Measurements from ENCODE around the gene GOLGA7B.

DNA sequence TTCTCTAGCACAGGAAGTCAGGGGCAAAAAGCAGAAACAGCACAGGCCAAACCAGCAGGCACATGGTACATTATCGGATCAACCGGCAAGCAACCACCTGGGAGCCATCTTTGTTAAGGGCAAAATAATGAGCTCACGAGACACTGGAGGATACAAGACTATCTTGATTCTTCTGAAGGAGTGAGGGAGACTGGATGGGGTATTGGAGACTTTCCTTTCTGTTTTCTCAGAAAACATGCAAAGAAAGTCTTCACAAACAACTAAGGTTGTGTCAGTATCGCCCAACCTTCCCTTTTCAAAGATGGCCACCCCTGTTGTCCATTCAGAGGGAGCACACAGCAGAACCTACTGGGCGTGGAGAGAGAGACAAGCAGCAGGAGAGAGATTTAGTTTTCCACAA, 29.6 kb downstream of the GOLGA7B start:
- TF ChIP-seq, protein P1, sequence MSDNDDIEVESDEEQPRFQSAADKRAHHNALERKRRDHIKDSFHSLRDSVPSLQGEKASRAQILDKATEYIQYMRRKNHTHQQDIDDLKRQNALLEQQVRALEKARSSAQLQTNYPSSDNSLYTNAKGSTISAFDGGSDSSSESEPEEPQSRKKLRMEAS (IDR thresholded peaks at IDR 0.05), result no peak
- TF ChIP-seq RAD21 (IDR thresholded peaks at IDR 0.05; ENCODE audit: low read depth), result no peak
- no peak for TF ChIP-seq EP300 (IDR thresholded peaks at IDR 0.05; ENCODE audit: borderline replicate concordance)
- peak; percentile 90 for TF ChIP-seq YY1 (IDR thresholded peaks at IDR 0.05; ENCODE audit: low read depth)
- TF ChIP-seq TEAD4 (IDR thresholded peaks at IDR 0.05), result no peak
- TF ChIP-seq, protein P2, sequence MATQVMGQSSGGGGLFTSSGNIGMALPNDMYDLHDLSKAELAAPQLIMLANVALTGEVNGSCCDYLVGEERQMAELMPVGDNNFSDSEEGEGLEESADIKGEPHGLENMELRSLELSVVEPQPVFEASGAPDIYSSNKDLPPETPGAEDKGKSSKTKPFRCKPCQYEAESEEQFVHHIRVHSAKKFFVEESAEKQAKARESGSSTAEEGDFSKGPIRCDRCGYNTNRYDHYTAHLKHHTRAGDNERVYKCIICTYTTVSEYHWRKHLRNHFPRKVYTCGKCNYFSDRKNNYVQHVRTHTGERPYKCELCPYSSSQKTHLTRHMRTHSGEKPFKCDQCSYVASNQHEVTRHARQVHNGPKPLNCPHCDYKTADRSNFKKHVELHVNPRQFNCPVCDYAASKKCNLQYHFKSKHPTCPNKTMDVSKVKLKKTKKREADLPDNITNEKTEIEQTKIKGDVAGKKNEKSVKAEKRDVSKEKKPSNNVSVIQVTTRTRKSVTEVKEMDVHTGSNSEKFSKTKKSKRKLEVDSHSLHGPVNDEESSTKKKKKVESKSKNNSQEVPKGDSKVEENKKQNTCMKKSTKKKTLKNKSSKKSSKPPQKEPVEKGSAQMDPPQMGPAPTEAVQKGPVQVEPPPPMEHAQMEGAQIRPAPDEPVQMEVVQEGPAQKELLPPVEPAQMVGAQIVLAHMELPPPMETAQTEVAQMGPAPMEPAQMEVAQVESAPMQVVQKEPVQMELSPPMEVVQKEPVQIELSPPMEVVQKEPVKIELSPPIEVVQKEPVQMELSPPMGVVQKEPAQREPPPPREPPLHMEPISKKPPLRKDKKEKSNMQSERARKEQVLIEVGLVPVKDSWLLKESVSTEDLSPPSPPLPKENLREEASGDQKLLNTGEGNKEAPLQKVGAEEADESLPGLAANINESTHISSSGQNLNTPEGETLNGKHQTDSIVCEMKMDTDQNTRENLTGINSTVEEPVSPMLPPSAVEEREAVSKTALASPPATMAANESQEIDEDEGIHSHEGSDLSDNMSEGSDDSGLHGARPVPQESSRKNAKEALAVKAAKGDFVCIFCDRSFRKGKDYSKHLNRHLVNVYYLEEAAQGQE (IDR thresholded peaks at IDR 0.05; ENCODE audit: low read depth), result no peak
- no peak for TF ChIP-seq ZBTB7A (IDR thresholded peaks at IDR 0.05; ENCODE audit: low read depth)
- no peak for TF ChIP-seq CEBPB (IDR thresholded peaks at IDR 0.05)
- TF ChIP-seq, protein P3, sequence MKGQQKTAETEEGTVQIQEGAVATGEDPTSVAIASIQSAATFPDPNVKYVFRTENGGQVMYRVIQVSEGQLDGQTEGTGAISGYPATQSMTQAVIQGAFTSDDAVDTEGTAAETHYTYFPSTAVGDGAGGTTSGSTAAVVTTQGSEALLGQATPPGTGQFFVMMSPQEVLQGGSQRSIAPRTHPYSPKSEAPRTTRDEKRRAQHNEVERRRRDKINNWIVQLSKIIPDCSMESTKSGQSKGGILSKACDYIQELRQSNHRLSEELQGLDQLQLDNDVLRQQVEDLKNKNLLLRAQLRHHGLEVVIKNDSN (IDR thresholded peaks at IDR 0.05), result no peak
- no peak for TF ChIP-seq EGR1 (IDR thresholded peaks at IDR 0.05)
- TF ChIP-seq TAF1 (IDR thresholded peaks at IDR 0.05; ENCODE audit: low read depth), result no peak

Measured in Ishikawa (cell line).